NCI-H226 (cell line): Measurements from ENCODE around the gene PRKN.

Experiments
- DNase-seq: peaks from one replicate; pipeline ENCODE4 v3.0.0-alpha.2; 2015

Gene PRKN

GRCh38 chr6:162289972-162290371 is 437.6 kb downstream of the PRKN start:
- DNase-seq: no peak

GRCh38 chr6:162273986-162274385 is 453.6 kb downstream of the PRKN start:
- DNase-seq: no peak

GRCh38 chr6:162271922-162272321 is 455.6 kb downstream of the PRKN start:
- no peak for DNase-seq

GRCh38 chr6:162270966-162271365 is 456.6 kb downstream of the PRKN start:
- DNase-seq: no peak

GRCh38 chr6:162267641-162268040 is 459.9 kb downstream of the PRKN start:
- no peak for DNase-seq

GRCh38 chr6:162267126-162267525 is 460.4 kb downstream of the PRKN start:
- no peak for DNase-seq

- no peak for DNase-seq
These were observed 463.0 kb downstream of the PRKN start for GRCh38 chr6:162264581-162264980.

GRCh38 chr6:162262466-162263196 is 464.9 kb downstream of the PRKN start:
- DNase-seq: no peak

- DNase-seq: no peak
These were observed 466.0 kb downstream of the PRKN start for GRCh38 chr6:162261598-162261997.

- DNase-seq: no peak
These were observed 467.5 kb downstream of the PRKN start for GRCh38 chr6:162260027-162260426.

- no peak for DNase-seq
These were observed 468.9 kb downstream of the PRKN start for GRCh38 chr6:162258647-162259046.

GRCh38 chr6:162256361-162256760 is 471.2 kb downstream of the PRKN start:
- no peak for DNase-seq

GRCh38 chr6:162251257-162251656 is 476.3 kb downstream of the PRKN start:
- no peak for DNase-seq

GRCh38 chr6:162249907-162250642 is 477.5 kb downstream of the PRKN start:
- no peak for DNase-seq

- DNase-seq: no peak
These were observed 481.6 kb downstream of the PRKN start for GRCh38 chr6:162245830-162246420.

GRCh38 chr6:162244031-162244430 is 483.5 kb downstream of the PRKN start:
- no peak for DNase-seq

- no peak for DNase-seq
These were observed 484.7 kb downstream of the PRKN start for GRCh38 chr6:162242915-162243314.

GRCh38 chr6:162239330-162239729 is 488.2 kb downstream of the PRKN start:
- DNase-seq: no peak

- no peak for DNase-seq
These were observed 488.9 kb downstream of the PRKN start for GRCh38 chr6:162238675-162239074.

GRCh38 chr6:162237331-162237730 is 490.2 kb downstream of the PRKN start:
- DNase-seq: no peak

GRCh38 chr6:162234631-162235030 is 492.9 kb downstream of the PRKN start:
- DNase-seq: no peak

GRCh38 chr6:162230147-162230752 is 497.3 kb downstream of the PRKN start:
- no peak for DNase-seq

GRCh38 chr6:162229093-162229492 is 498.5 kb downstream of the PRKN start:
- no peak for DNase-seq

GRCh38 chr6:162226803-162227202 is 500.8 kb downstream of the PRKN start:
- no peak for DNase-seq
